Measurements from ENCODE around the gene YBX3.
A peak's percentile ranks its signal among the peaks of the same experiment; 100 is the strongest.
"Not testable (repeated sequence)": the region's sequence is repeated elsewhere in the genome, so short reads cannot be mapped to it uniquely, and the experiment has no call there.

YBX3 gene

GRCh38 chr12:10722905-10723746, at the start of gene YBX3:
TSS of gene YBX3 (minus strand) at chr12:10723323. CDS start at chr12:10723111, 212 bp downstream.
- DNase-seq (ENCODE audit: low read depth) = peak; percentile 38

- DNase-seq (ENCODE audit: low read depth) = no peak
Observed at GRCh38 chr12:10771132-10771733, 48.1 kb upstream of the YBX3 start.

DNA sequence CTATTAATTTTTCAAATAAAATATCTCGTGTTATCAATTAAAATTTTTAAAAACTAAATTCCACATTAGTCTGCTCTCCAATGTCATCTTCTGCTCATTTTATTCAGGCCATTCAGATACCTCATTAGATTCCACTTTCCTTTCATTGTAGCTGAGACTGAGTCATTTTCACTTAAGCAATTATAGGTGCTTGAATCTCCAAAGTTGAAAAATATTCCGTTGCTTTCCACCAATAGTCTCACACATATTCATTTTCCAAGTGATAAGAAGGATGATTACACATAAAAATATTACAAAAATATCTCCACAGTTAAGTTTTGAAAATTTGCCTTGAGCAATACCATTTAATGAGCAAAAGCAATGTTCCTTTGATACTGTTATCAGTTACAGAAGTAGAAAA, 36.5 kb upstream of the YBX3 start:
- no peak for DNase-seq (ENCODE audit: low read depth)

GRCh38 chr12:10756194-10756593, 33.1 kb upstream of the YBX3 start:
- DNase-seq (ENCODE audit: low read depth) = no peak

- DNase-seq (ENCODE audit: low read depth) = no peak
Observed at GRCh38 chr12:10753059-10753458, 29.9 kb upstream of the YBX3 start.

- no peak for DNase-seq (ENCODE audit: low read depth)
Observed at GRCh38 chr12:10750385-10750727, 27.2 kb upstream of the YBX3 start.

- peak; percentile 26 for DNase-seq (ENCODE audit: low read depth)
Observed at GRCh38 chr12:10749700-10750384, 26.7 kb upstream of the YBX3 start.

- DNase-seq (ENCODE audit: low read depth) = no peak
Observed at GRCh38 chr12:10747730-10748129, 24.6 kb upstream of the YBX3 start.

- not testable (repeated sequence) for DNase-seq (ENCODE audit: low read depth)
Observed at GRCh38 chr12:10743420-10743819, 20.3 kb upstream of the YBX3 start.

- DNase-seq (ENCODE audit: low read depth) = no peak
Observed at GRCh38 chr12:10741845-10742244, 18.7 kb upstream of the YBX3 start.

DNA sequence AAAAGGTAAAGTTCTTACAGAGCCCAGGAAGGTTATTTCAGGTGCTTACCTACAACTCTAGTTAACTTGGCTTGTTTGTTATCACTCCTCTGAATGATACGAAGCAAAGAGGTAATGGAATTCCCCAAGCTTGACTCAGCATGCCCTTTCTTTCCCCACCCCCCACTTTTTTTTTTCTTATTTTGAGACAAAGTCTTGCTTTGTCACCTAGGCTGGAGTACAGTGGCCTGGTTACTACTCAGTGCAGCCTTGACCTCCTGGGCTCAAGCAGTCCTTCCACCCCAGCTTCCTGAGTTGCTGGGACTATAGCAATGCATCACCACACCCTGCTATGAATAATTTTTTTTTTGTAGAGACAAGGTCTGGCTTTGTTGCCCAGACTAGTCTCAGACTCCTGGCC, 17.1 kb upstream of the YBX3 start:
- no peak for DNase-seq (ENCODE audit: low read depth)

- no peak for DNase-seq (ENCODE audit: low read depth)
Observed at GRCh38 chr12:10739157-10740118, 16.3 kb upstream of the YBX3 start.

- DNase-seq (ENCODE audit: low read depth) = no peak
Observed at GRCh38 chr12:10737249-10737648, 14.1 kb upstream of the YBX3 start.

GRCh38 chr12:10736463-10736862, 13.3 kb upstream of the YBX3 start:
- DNase-seq (ENCODE audit: low read depth) = no peak

DNA sequence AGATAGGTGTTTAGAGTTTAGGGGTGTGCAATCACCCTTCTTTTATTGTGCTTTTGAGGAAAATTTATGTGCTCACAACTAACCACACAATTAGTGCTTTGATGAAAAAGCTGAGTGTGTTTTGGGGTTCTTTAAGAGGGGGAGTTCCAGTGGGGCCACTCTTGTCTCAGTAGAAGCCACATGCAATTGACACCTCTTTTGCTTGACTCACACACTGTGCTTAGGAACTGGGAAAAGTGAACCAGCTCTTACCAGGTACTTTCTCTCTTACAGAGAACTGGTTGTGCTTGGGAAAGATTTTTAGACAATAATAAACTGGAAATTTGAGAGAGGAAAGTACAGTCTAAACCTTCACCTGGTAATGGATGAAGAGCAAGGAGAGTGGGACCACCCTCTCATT, 12.3 kb upstream of the YBX3 start:
- no peak for DNase-seq (ENCODE audit: low read depth)

DNA sequence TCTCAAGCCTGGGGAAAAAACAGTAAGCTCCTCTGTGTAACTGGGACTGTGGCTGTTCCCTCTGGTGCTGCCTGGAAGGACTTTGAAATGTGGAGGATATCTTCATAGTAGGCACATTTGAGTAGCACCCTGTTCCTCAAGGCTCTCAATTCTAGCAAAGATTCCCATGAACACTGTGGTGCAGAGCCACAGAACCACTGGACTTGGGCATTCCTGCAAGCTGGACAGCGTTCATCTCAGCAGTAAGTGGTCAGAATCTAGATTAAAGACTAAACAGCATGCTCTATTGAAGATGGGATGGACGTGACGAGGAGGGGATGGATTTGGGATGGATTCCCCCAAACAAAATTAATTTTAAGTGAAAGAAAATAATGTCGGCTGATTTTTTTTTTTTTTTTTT, 9.4 kb upstream of the YBX3 start:
- DNase-seq (ENCODE audit: low read depth) = no peak

GRCh38 chr12:10732066-10732465, 8.9 kb upstream of the YBX3 start:
- DNase-seq (ENCODE audit: low read depth) = no peak

GRCh38 chr12:10730559-10730958, 7.4 kb upstream of the YBX3 start:
- DNase-seq (ENCODE audit: low read depth) = no peak

DNA sequence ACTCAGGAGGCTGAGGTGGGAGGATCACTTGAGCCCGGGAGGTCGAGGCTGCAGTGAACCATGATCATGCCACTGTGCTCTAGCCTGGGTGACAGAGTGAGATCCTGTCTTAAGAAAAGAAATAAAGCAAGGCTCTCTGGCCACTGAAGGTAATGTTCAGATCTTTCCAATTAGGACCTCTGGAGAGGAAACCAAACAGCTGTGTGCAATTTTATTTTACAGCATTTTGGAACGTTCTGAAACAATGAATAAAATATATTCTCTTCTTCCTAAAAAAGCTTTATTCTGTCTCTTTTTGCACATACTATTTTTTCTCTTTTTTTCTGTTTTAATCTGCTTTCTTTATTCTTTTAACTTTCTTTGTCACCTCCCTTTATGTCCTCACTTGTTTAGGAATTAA, 5.0 kb upstream of the YBX3 start:
- no peak for DNase-seq (ENCODE audit: low read depth)

GRCh38 chr12:10726945-10727344, 3.8 kb upstream of the YBX3 start:
- DNase-seq (ENCODE audit: low read depth) = no peak

- no peak for DNase-seq (ENCODE audit: low read depth)
Observed at GRCh38 chr12:10725003-10725402, 1.9 kb upstream of the YBX3 start.

DNA sequence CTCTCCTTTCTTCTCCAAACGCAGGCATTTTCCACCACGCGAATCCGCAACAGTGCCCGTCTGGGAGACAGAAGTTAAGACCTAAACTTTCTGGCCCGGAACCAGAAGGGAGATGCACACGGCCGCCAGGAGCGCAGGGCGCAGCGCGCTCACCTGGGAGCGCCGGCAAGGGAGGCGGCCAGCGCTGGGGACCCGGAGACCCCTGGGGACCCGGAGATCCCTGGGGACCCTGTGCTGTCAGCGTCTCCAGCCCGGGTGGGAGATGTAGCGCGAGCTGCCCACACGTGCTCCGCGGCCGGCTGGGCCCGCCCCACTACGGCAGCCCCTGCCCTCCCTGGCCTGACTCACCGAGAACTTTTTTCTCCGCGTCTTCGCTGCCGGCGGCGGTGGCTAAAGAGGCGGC, 620 bp downstream of the YBX3 start:
- peak; percentile 45 for DNase-seq (ENCODE audit: low read depth)

Measured in stimulated activated CD8-positive, alpha-beta memory T cell treated with anti-CD3 and anti-CD28 coated beads, Interleukin-4, amount 100 ng/mL, for 24 hours (primary cell).